Type B pancreatic cell (in vitro differentiated cells): Measurements from ENCODE around the gene FAM227A. TPM values are rescaled to one million over a fixed set of nuclear protein-coding genes. Genes with fewer than 3 reads are reported as not detected.

Experiments used
- DNase-seq: peaks from one replicate; pipeline ENCODE4 v3.0.0; 2021; ENCODE audit warnings: mixed read lengths; ENCODE audit not compliant: unreplicated experiment; ENCODE audit errors: extremely low spot score
- H3K27ac Mint-ChIP-seq: 2 replicates; pipeline ENCODE4 v1.8.0; 2021; ENCODE audit warnings: mild to moderate bottlenecking, mixed read lengths
- H3K27me3 Mint-ChIP-seq: 2 replicates; pipeline ENCODE4 v1.8.0; 2021; ENCODE audit warnings: mixed read lengths
- H3K36me3 Mint-ChIP-seq: 2 replicates; pipeline ENCODE4 v1.8.0; 2021; ENCODE audit warnings: mixed read lengths
- H3K4me1 Mint-ChIP-seq: one replicate; pipeline ENCODE4 v1.8.0; 2021; ENCODE audit warnings: mixed read lengths; ENCODE audit not compliant: unreplicated experiment
- H3K4me3 Mint-ChIP-seq: 2 replicates; pipeline ENCODE4 v1.8.0; 2021; ENCODE audit warnings: mild to moderate bottlenecking, mixed read lengths
- H3K9me3 Mint-ChIP-seq: 2 replicates; pipeline ENCODE4 v1.8.0; 2021; ENCODE audit warnings: mixed read lengths
- CTCF ChIP-seq: fragments of 200-600 bp; sonication (generic); conservative IDR thresholded peaks from 2 replicates; pipeline ENCODE4 v1.5.0; 2021; ENCODE audit warnings: antibody characterized with exemption, mild to moderate bottlenecking
- total RNA-seq: library from RNA; stranded (reverse); gene quantifications from 2 replicates; pipeline ENCODE4 v1.2.1, GENCODE V29; 2021; ENCODE audit warnings: low replicate concordance

The FAM227A gene
- total RNA-seq, 1 donor from 2014 or later: 11.2 TPM

DNA sequence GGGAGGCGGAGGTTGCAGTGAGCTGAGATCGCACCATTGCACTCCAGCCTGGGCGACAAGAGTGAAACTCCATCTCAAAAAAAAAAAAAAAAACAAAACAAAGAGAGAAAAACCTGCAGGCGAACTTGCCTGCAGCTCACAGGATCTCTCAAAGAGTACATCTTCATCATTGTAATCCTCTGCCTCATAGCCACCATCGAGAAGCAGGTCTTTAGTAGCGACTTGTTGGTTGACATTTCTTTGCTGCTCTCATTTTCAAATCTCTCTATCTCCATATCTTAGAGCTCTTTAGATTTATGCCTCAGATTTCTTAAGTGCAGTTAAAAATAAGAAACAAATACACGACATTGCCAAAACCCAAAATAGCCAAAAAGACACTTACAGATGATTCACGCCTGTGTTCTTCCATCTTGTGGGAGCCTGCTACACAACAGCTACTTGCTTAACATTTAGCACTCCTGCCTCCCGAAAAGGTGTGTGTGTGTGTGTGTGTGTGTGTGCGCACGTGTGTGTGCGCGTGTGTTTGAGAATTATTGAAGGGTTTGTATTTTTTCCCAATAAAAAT is 14.6 kb downstream of the FAM227A start:
- H3K4me3 Mint-ChIP-seq: no peak overlapping the region
- peaks cover 21% of the 10 kb centered on the region for H3K36me3 Mint-ChIP-seq
- no peak for DNase-seq

DNA sequence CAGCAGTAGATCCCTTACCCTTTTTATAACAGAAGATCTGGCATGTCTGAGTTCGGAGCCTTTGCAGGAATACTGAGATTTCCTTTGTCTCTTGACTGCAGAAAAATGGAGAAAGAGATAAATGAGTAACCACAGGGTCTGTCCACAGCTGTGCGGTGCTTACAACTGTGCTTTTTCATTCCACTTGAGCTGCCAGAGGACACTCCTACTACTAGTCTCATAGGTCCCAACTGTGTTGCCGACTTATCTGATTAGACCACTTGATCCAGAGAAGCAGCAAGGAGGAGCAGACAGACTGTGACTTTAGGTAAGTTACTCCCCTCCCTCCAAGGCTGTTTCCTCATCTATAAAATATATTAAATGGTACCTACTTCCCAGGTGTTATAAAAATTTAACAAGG is 17.5 kb downstream of the FAM227A start:
- peaks cover 30% of the 10 kb centered on the region for H3K36me3 Mint-ChIP-seq
- no peak for DNase-seq
- H3K9me3 Mint-ChIP-seq: no peaks in the 10 kb centered on the region
- H3K4me1 Mint-ChIP-seq: no peaks in the 10 kb centered on the region
- no peaks in the 10 kb centered on the region for H3K27me3 Mint-ChIP-seq
- no peak overlapping the region for H3K27ac Mint-ChIP-seq
- no peak overlapping the region for H3K4me3 Mint-ChIP-seq
- no peak for TF ChIP-seq CTCF

More for the DNA sequence above, 14.6 kb downstream of the FAM227A start:
- H3K27me3 Mint-ChIP-seq: no peaks in the 10 kb centered on the region
- no peaks in the 10 kb centered on the region for H3K4me1 Mint-ChIP-seq
- no peaks in the 10 kb centered on the region for H3K9me3 Mint-ChIP-seq
- H3K27ac Mint-ChIP-seq: no peak overlapping the region
- TF ChIP-seq CTCF: no peak

- Mint-ChIP-seq H3K9me3 (no peaks in the 10 kb centered on the region), H3K36me3 (peaks cover 26% of the 10 kb centered on the region), H3K27me3 (no peaks in the 10 kb centered on the region), H3K4me3 (no peak overlapping the region), H3K4me1 (no peaks in the 10 kb centered on the region), H3K27ac (no peak overlapping the region)
- no peak for DNase-seq
- TF ChIP-seq CTCF: no peak
Measured at GRCh38 chr22:38638216-38638615, 18.0 kb downstream of the FAM227A start.

GRCh38 chr22:38632528-38632927 is 23.7 kb downstream of the FAM227A start:
- H3K4me1 Mint-ChIP-seq: no peaks in the 10 kb centered on the region
- no peak overlapping the region for H3K4me3 Mint-ChIP-seq
- peaks cover 23% of the 10 kb centered on the region for H3K36me3 Mint-ChIP-seq
- no peak for TF ChIP-seq CTCF
- no peak for DNase-seq
- H3K27me3 Mint-ChIP-seq: no peaks in the 10 kb centered on the region
- no peak overlapping the region for H3K27ac Mint-ChIP-seq
- H3K9me3 Mint-ChIP-seq: no peaks in the 10 kb centered on the region

- Mint-ChIP-seq H3K27me3 (no peaks in the 10 kb centered on the region), H3K36me3 (peaks cover 23% of the 10 kb centered on the region), H3K27ac (no peak overlapping the region), H3K4me1 (no peaks in the 10 kb centered on the region), H3K4me3 (no peak overlapping the region), H3K9me3 (no peaks in the 10 kb centered on the region)
- no peak for TF ChIP-seq CTCF
- DNase-seq: no peak
Measured at GRCh38 chr22:38631724-38632123, 24.5 kb downstream of the FAM227A start.

DNA sequence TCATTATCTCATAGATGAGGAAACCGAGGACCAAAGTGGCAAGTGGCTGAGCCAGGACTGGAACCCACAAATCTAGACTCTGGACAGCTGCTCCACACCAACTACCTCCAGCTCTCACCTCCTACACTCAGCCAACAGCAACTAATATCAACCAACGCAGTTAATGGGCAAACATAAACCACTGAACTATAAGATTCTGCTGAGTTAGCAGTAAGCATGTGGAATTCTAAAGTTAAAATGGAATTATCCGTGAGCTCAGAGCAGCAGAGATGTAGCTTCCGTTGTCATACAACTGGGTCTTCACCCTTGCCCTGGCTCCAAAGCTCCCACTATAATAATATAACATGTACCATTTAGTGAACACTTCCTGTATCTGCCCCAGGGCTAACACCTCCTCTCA is 27.1 kb downstream of the FAM227A start:
- H3K4me3 Mint-ChIP-seq: no peak overlapping the region
- H3K9me3 Mint-ChIP-seq: no peaks in the 10 kb centered on the region
- no peak for DNase-seq
- no peak for TF ChIP-seq CTCF
- H3K27ac Mint-ChIP-seq: no peak overlapping the region
- H3K27me3 Mint-ChIP-seq: no peaks in the 10 kb centered on the region
- H3K4me1 Mint-ChIP-seq: no peaks in the 10 kb centered on the region
- H3K36me3 Mint-ChIP-seq: peaks cover 20% of the 10 kb centered on the region
